Loucy (cell line): Measurements from ENCODE around the gene POC5.

Experiments used
- H2AFZ ChIP-seq: fragments of 200-600 bp; sonication (generic); 2 replicates; pipeline ENCODE4 v1.6.0; 2016; ENCODE audit warnings: antibody characterized with exemption, mild to moderate bottlenecking, low read length, moderate library complexity
- H3F3A ChIP-seq: fragments of 200-600 bp; 2 replicates; pipeline ENCODE4 v1.6.0; 2016; ENCODE audit warnings: antibody characterized with exemption, low read depth, mild to moderate bottlenecking
- H3K27me3 ChIP-seq: fragments of 200-600 bp; sonication (generic); 2 replicates; pipeline ENCODE4 v1.6.1; 2014; ENCODE audit warnings: low read length, mild to moderate bottlenecking; ENCODE audit not compliant: insufficient read depth, poor library complexity, severe bottlenecking
- H3K36me3 ChIP-seq: fragments of 200-600 bp; sonication (generic); 2 replicates; pipeline ENCODE4 v1.6.1; 2016; ENCODE audit warnings: low read length; ENCODE audit not compliant: insufficient read depth
- H3K4me1 ChIP-seq: fragments of 200-600 bp; sonication (generic); 2 replicates; pipeline ENCODE4 v1.5.1; 2014; ENCODE audit warnings: low read length, mild to moderate bottlenecking; ENCODE audit not compliant: insufficient read depth, poor library complexity, severe bottlenecking
- H3K4me2 ChIP-seq: fragments of 200-600 bp; sonication (generic); 2 replicates; pipeline ENCODE4 v1.6.0; 2014; ENCODE audit warnings: antibody characterized with exemption, low read length, low read depth, mild to moderate bottlenecking; ENCODE audit not compliant: poor library complexity, severe bottlenecking
- H3K4me3 ChIP-seq: fragments of 200-600 bp; sonication (generic); 2 replicates; pipeline ENCODE4 v1.5.1; 2014; ENCODE audit warnings: low read length, mild to moderate bottlenecking, mixed read lengths; ENCODE audit not compliant: poor library complexity, severe bottlenecking
- H3K79me2 ChIP-seq: fragments of 200-600 bp; sonication (generic); 2 replicates; pipeline ENCODE4 v1.6.1; 2014; ENCODE audit warnings: low read length; ENCODE audit not compliant: insufficient read depth
- H3K9ac ChIP-seq: fragments of 200-600 bp; sonication (generic); 2 replicates; pipeline ENCODE4 v1.6.0; 2014; ENCODE audit warnings: mild to moderate bottlenecking, low read depth, low read length, moderate library complexity; ENCODE audit not compliant: poor library complexity, severe bottlenecking
- H3K9me2 ChIP-seq: fragments of 200-600 bp; sonication (generic); replicated peaks from 2 replicates; pipeline ENCODE4 v1.6.1; 2016; ENCODE audit warnings: low read depth, low read length, mixed read lengths
- H3K9me3 ChIP-seq: fragments of 200-600 bp; sonication (generic); 2 replicates; pipeline ENCODE4 v1.6.1; 2014; ENCODE audit warnings: mild to moderate bottlenecking, antibody characterized with exemption, low read length, low read depth; ENCODE audit not compliant: insufficient read depth
- H4K20me1 ChIP-seq: fragments of 200-600 bp; sonication (generic); 2 replicates; pipeline ENCODE4 v1.6.0; 2014; ENCODE audit warnings: antibody characterized with exemption, low read length, mild to moderate bottlenecking; ENCODE audit not compliant: insufficient read depth, poor library complexity, severe bottlenecking
- EZH2phosphoT487 ChIP-seq: fragments of 200-600 bp; IDR thresholded peaks from 2 replicates; pipeline ENCODE4 v1.6.1; 2018; ENCODE audit warnings: antibody characterized with exemption, mild to moderate bottlenecking, moderate library complexity, borderline replicate concordance
- TF ChIP-seq, protein P1 (sequence below): fragments of 200-600 bp; sonication (generic); conservative IDR thresholded peaks from 2 replicates; pipeline ENCODE4 v1.5.1; 2014; ENCODE audit warnings: mild to moderate bottlenecking, antibody characterized with exemption, low read length

The POC5 gene

DNA sequence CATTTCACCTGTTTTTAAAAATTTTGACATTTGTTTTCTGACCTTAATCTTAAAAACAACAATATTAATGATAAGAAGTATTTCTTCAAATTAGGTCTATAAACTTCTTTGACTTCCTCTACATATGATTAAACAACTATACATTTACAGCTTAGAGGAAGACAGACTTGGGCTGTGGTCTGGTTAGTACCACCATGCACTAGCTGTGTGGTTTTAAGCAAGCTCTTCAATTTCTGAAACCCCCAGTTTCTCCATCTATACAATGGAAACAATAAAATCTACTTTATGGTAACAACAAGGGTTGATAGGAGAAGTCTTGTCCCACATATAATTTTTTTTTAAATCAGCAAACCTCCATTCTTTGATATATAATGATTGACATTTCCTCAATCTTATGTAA is 90.3 kb downstream of the POC5 start:
- H3K4me3 ChIP-seq = no peak overlapping the region
- TF ChIP-seq EZH2phosphoT487 = no peak
- TF ChIP-seq, protein P1, sequence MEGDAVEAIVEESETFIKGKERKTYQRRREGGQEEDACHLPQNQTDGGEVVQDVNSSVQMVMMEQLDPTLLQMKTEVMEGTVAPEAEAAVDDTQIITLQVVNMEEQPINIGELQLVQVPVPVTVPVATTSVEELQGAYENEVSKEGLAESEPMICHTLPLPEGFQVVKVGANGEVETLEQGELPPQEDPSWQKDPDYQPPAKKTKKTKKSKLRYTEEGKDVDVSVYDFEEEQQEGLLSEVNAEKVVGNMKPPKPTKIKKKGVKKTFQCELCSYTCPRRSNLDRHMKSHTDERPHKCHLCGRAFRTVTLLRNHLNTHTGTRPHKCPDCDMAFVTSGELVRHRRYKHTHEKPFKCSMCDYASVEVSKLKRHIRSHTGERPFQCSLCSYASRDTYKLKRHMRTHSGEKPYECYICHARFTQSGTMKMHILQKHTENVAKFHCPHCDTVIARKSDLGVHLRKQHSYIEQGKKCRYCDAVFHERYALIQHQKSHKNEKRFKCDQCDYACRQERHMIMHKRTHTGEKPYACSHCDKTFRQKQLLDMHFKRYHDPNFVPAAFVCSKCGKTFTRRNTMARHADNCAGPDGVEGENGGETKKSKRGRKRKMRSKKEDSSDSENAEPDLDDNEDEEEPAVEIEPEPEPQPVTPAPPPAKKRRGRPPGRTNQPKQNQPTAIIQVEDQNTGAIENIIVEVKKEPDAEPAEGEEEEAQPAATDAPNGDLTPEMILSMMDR = no peak
- no peaks in the 10 kb centered on the region for H3K27me3 ChIP-seq
- peak overlapping the region; percentile 12 for H3K4me2 ChIP-seq
- H3K36me3 ChIP-seq = no peaks in the 10 kb centered on the region
- no peaks in the 10 kb centered on the region for H3F3A ChIP-seq
- peaks cover 21% of the 10 kb centered on the region for H3K4me1 ChIP-seq
- no peak overlapping the region for H2AFZ ChIP-seq
- H4K20me1 ChIP-seq = no peaks in the 10 kb centered on the region
- no peak overlapping the region for H3K9ac ChIP-seq
- no peaks in the 10 kb centered on the region for H3K79me2 ChIP-seq
- H3K9me3 ChIP-seq = no peaks in the 10 kb centered on the region
- no peaks in the 10 kb centered on the region for H3K9me2 ChIP-seq
